ENCODE results near the gene EFCAB13.

DNA sequence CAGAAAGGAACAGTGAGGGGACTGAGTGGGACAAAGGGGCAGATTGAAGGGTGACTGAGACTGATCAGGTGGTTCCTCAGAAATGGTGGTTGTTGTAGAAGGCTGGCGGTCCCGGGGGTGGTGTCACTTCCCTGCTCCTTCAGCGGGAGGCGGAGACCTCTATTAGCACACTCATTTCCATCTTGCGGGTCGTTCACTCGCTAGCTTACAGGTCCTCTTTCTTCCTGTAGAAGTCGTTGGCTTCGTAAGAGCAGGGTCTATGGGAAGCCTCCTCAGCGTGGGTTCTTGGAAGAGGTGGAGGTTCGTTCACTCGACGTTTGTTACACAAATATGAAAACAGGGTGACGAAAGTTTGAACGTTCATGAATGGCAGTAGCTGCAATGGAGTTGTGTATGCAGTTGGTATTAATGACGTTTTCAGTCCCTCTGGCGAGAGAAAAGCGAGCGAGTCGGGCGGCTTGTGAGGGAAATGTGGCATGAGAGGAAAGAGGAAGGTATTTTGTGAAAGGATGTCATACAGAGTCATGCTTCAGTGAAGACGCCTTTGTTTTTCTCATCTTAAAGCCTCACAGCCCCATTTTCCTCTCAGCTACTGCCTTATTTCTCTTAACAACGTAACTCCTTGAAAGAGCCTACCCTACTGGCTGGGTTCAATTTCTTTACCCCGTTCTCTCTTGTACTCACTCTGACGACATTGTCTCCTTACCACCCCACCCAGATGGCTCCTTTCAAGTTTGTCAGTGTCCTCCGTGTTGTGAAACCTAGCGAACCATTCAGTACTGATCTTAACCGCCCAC lies 667 bp downstream of the EFCAB13 start:
- no peak for TF ChIP-seq CTCF (tag by site-specific recombination; IDR thresholded peaks at IDR 0.05)
- no peak for TF ChIP-seq RBAK (tag by site-specific recombination; IDR thresholded peaks at IDR 0.05)
- TF ChIP-seq ZNF211 (tag by site-specific recombination; IDR thresholded peaks at IDR 0.05; ENCODE audit: low read depth) = no peak
- no peak for TF ChIP-seq ZNF449 (tag by site-specific recombination; IDR thresholded peaks at IDR 0.05)
- TF ChIP-seq ZNF701 (tag by site-specific recombination; IDR thresholded peaks at IDR 0.05) = no peak
- TF ChIP-seq SP2 (tag by site-specific recombination; IDR thresholded peaks at IDR 0.05) = no peak
- no peak for TF ChIP-seq ZNF48 (tag by site-specific recombination; IDR thresholded peaks at IDR 0.05)

Data from HEK293 (cell line).